GM10266 (cell line): Measurements from ENCODE around the gene TTL.
"Not testable (repeated sequence)": the region's sequence is repeated elsewhere in the genome, so short reads cannot be mapped to it uniquely, and the experiment has no call there.

ENCODE experiments used
- DNase-seq: peaks from one replicate; pipeline ENCODE4 v3.0.0; 2012; ENCODE audit errors: extremely low spot score
- TF ChIP-seq, protein P1 (sequence below): IDR thresholded peaks from 2 replicates; pipeline ENCODE4 v1.5.1; 2012; ENCODE audit warnings: mild to moderate bottlenecking, low read depth; ENCODE audit not compliant: control insufficient read depth, insufficient read depth; ENCODE audit errors: missing control alignments

TTL gene

DNA sequence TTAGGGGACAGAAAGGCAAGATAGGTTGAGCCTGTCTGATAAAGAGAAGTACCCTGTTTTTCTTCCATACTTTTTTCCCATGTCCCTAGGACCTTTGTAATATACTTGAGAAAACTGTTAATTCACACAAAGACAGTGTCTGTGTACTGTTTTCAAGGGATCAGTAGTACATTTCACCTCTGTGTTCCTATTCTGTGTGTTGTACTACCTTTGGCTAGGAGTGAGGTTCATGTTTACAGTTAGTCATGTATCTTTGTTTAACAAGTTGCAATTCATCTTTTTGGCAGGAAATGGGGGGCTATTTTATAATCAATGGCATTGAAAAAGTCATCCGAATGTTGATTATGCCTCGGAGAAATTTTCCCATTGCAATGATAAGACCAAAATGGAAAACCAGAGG is 67.0 kb downstream of the TTL start:
- TF ChIP-seq, protein P1, sequence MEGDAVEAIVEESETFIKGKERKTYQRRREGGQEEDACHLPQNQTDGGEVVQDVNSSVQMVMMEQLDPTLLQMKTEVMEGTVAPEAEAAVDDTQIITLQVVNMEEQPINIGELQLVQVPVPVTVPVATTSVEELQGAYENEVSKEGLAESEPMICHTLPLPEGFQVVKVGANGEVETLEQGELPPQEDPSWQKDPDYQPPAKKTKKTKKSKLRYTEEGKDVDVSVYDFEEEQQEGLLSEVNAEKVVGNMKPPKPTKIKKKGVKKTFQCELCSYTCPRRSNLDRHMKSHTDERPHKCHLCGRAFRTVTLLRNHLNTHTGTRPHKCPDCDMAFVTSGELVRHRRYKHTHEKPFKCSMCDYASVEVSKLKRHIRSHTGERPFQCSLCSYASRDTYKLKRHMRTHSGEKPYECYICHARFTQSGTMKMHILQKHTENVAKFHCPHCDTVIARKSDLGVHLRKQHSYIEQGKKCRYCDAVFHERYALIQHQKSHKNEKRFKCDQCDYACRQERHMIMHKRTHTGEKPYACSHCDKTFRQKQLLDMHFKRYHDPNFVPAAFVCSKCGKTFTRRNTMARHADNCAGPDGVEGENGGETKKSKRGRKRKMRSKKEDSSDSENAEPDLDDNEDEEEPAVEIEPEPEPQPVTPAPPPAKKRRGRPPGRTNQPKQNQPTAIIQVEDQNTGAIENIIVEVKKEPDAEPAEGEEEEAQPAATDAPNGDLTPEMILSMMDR = no peak
- no peak for DNase-seq

DNA sequence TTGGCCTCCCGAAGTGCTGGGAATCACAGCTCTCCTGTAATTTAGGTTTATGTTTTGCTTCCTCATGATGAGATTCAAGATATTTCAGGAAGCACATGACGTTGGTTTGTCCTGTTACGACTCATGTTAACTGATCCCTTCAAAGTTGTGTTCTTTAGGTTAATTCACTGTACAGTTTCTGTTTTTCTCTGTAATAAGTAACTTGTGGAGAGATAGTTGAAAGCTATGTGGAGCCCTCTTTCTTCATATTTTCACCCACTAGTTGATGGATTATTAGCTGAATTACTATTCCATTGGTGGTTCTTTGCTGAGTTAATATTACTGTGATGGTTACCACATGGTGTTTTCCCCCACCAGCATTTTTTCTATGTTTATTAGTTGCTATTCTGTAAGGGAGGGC is 84.1 kb downstream of the TTL start:
- DNase-seq = no peak
- TF ChIP-seq, protein P1 = no peak

DNA sequence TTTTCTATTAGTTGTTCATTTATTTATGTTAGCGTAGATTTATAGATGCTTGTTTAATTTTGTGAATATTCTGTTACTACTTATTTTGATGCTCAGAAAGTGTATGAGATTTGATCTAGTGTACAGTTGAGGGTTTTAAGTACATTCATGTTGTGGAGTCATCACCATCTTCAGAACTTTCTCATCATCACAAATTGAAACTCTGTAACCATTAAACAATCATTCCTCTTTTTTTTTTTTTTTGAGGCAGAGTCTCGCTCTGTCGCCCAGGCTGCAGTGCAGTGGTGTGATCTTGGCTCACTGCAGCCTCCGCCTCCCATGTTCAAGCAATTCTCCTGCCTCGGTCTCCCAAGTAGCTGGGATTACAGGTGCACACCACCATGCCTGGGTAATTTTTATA is 84.6 kb downstream of the TTL start:
- DNase-seq = not testable (repeated sequence)

DNA sequence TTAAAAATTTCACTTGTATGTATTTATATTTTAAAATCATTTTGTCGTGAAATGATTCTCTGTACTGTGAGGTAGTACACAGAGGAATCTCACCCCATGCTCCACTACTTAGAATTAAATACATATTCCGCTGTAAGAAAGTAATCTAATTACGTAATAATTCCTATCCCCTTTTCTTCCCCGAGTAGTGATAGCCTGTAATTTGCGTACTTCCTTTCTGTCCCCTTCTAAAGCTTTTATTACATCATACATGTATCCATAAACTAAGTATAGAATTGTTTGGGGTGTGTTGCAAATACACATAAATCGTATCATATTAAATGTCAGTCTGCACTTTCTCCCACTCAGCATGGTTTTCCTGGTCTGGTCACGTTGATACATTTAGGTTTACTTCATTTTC is 90.0 kb downstream of the TTL start:
- TF ChIP-seq, protein P1 = no peak
- no peak for DNase-seq

DNA sequence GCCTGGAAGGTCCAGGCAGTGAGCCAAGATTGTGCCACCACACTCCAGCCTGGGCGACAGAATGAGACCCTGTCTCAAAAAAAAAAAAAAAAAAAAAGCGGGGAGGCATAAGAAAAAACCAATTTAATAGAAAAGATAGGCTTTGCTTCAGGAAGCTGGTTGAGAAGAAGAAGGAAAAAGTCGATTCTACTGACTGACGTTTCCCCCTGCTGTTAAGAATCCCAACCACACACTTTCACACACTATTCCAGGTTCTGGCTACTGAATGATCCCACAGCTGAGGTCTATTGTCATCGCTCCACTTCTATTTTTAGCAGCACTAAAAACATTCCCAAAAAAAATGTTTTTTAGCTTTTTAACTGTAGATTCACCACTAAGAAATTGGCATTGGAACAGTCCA is 95.8 kb downstream of the TTL start:
- no peak for DNase-seq
- TF ChIP-seq, protein P1 = no peak

DNA sequence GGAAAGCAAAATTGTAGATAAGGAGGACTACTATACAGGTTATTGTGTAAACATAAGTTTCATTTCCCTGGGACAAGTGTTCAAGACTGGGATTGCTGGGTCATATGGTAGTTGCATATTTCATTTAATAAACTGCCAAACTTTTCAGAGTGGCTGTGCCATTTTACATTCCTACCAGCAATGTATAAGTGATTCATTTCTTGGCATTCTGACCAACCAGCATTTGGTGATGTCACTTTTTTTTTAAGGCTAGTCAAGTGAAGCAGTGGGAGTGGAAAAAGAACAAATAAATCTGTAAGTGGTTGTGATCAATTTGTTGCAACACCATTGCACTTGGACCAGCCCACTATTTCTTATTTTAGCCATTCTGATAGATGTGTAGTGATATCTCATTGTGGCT is 97.3 kb downstream of the TTL start:
- TF ChIP-seq, protein P1 = no peak
- DNase-seq = no peak

DNA sequence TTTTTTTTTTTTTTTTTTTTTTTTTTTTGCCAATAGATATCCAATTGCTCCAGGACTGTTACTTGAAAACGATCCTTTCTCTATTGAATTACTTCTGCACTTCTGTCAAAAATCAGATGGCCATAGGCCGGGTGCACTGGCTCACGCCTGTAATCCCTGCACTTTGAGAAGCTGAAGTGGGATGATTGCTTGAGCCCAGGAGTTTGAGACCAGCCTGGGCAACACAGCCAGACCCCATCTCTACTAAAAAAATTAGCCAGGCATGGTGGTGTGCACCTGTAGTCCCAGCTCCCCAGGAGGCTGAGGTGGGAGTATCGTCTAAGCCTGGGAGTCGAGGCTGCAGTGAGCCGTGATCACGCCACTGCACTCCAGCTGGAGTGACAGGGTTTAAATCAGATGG is 98.1 kb downstream of the TTL start:
- TF ChIP-seq, protein P1 = no peak
- DNase-seq = no peak

DNA sequence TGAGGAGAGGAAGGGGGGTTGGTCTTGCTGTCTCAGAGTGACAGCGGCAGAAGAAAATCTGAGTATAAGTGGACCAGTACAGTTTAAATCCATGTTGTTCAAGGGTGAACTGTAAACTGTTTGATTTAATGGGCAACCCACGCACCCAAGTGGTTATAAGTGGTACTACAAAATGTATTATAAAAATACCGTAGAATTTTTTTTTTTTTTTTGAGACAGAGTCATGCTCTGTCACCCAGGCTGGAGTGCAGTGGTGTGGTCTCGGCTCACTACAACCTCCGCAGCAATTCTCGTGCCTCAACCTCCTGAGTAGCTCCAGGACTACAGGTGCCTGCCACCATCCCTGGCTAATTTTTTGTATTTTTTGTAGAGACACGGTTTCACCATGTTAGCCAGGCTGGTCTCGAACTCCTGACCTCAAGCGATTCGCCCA is 100.4 kb downstream of the TTL start:
- TF ChIP-seq, protein P1 = peak; percentile 45
- DNase-seq = no peak
